IMR-90 (cell line): ENCODE data around the gene EIF2B2. TPM values are rescaled to one million over a fixed set of nuclear protein-coding genes. Genes with fewer than 3 reads are reported as not detected.
A peak's percentile ranks its signal among the peaks of the same experiment; 100 is the strongest.

ENCODE experiments used
- ATAC-seq: fragments of 200-7000 bp; cut with Tn5 transposase; 2 replicates; pipeline ENCODE4 v1.9.1; 2020; ENCODE audit warnings: low read depth, mild to moderate bottlenecking, moderate library complexity
- BruUV-seq: library from RNA; stranded (reverse); fragments of 400-500 nt; replicated peaks from 2 replicates; lab custom pipeline; 2021; lab: Mats Ljungman, UMichigan
- CTCF ChIA-PET: fragments of 300-600 bp; formaldehyde crosslinking; extraction: SDS; loops from one replicate; lab custom pipeline; 2021; ENCODE audit warnings: antibody characterized with exemption; lab: Yijun Ruan, JAX
- POLR2A ChIA-PET: fragments of 300-600 bp; sonication (Branson Sonifier 250); formaldehyde crosslinking; loops from one replicate; lab custom pipeline; 2022; ENCODE audit warnings: antibody characterized with exemption; ENCODE audit not compliant: unreplicated experiment; lab: Charles Lee
- DNase-seq: peaks from one replicate; pipeline ENCODE4 v3.0.0; 2013
- H2AFZ ChIP-seq: replicated peaks from 2 replicates; pipeline ENCODE3; 2013; ENCODE audit warnings: low read length, mild to moderate bottlenecking; ENCODE audit not compliant: poor library complexity
- H2AK5ac ChIP-seq: 2 replicates; pipeline ENCODE4 v1.6.1; 2013; ENCODE audit warnings: low read depth, low read length, inconsistent platforms
- H2AK9ac ChIP-seq: replicated peaks from 2 replicates; pipeline ENCODE3; 2013; ENCODE audit warnings: mild to moderate bottlenecking, low read depth, low read length, moderate library complexity; ENCODE audit not compliant: poor library complexity
- H2BK120ac ChIP-seq: 2 replicates; pipeline ENCODE4 v1.6.1; 2013; ENCODE audit warnings: low read depth, low read length, inconsistent platforms
- H2BK15ac ChIP-seq: 3 replicates; pipeline ENCODE4 v1.6.1; 2013; ENCODE audit warnings: low read depth, low read length, inconsistent platforms
- H2BK20ac ChIP-seq: 2 replicates; pipeline ENCODE4 v1.6.1; 2013; ENCODE audit warnings: low read depth, mild to moderate bottlenecking, inconsistent platforms, low read length, moderate library complexity
- H2BK5ac ChIP-seq: 2 replicates; pipeline ENCODE4 v1.6.1; 2013; ENCODE audit warnings: mild to moderate bottlenecking, low read depth, low read length, inconsistent platforms; ENCODE audit not compliant: poor library complexity, severe bottlenecking
- H3K14ac ChIP-seq: replicated peaks from 2 replicates; pipeline ENCODE4 v1.6.1; 2013; ENCODE audit warnings: low read depth, low read length, inconsistent platforms
- H3K18ac ChIP-seq: 2 replicates; pipeline ENCODE4 v1.6.1; 2013; ENCODE audit warnings: low read depth, low read length, control low read depth
- H3K23ac ChIP-seq: 2 replicates; pipeline ENCODE4 v1.6.1; 2013; ENCODE audit warnings: low read depth, low read length, inconsistent platforms
- H3K27ac ChIP-seq: 2 replicates; pipeline ENCODE4 v1.5.1; 2013; ENCODE audit warnings: mild to moderate bottlenecking, control low read depth, low read length; ENCODE audit not compliant: insufficient read depth
- H3K27me3 ChIP-seq: 2 replicates; pipeline ENCODE4 v1.6.1; 2013; ENCODE audit warnings: low read length; ENCODE audit not compliant: control insufficient read depth, insufficient read depth
- H3K36me3 ChIP-seq: 2 replicates; pipeline ENCODE4 v1.6.1; 2013; ENCODE audit warnings: low read length, mixed read lengths; ENCODE audit not compliant: control insufficient read depth, insufficient read depth
- H3K4ac ChIP-seq: 2 replicates; pipeline ENCODE4 v1.6.1; 2013; ENCODE audit warnings: low read depth, low read length, inconsistent platforms
- H3K4me1 ChIP-seq: 2 replicates; pipeline ENCODE4 v1.6.1; 2013; ENCODE audit warnings: low read length, mixed read lengths; ENCODE audit not compliant: control insufficient read depth, insufficient read depth
- H3K4me2 ChIP-seq: 2 replicates; pipeline ENCODE4 v1.6.1; 2013; ENCODE audit warnings: low read depth, mild to moderate bottlenecking, control low read depth, low read length, moderate library complexity
- H3K4me3 ChIP-seq: 2 replicates; pipeline ENCODE4 v1.5.1; 2013; ENCODE audit warnings: low read depth, mild to moderate bottlenecking, control low read depth, low read length, moderate library complexity; ENCODE audit not compliant: insufficient read depth
- H3K56ac ChIP-seq: 2 replicates; pipeline ENCODE4 v1.6.1; 2013; ENCODE audit warnings: low read length, inconsistent platforms; ENCODE audit not compliant: insufficient read depth; ENCODE audit errors: extremely low read depth
- H3K79me1 ChIP-seq, 2 experiments: 2 replicates each; pipeline ENCODE4 v1.6.1; 2013; ENCODE audit warnings: low read length in 2 of 2, inconsistent platforms in 1 of 2, low read depth in 1 of 2
- H3K9ac ChIP-seq: 2 replicates; pipeline ENCODE4 v1.6.1; 2013; ENCODE audit warnings: low read depth, low read length, control low read depth
- H3K9me1 ChIP-seq: 2 replicates; pipeline ENCODE4 v1.6.1; 2013; ENCODE audit warnings: low read length, inconsistent platforms; ENCODE audit not compliant: insufficient read depth
- H3K9me3 ChIP-seq: 2 replicates; pipeline ENCODE4 v1.6.1; 2013; ENCODE audit warnings: low read length; ENCODE audit not compliant: control insufficient read depth, insufficient read depth
- H4K20me1 ChIP-seq: 2 replicates; pipeline ENCODE4 v1.6.1; 2013; ENCODE audit warnings: low read length, inconsistent platforms; ENCODE audit not compliant: insufficient read depth
- H4K5ac ChIP-seq: 2 replicates; pipeline ENCODE4 v1.6.1; 2013; ENCODE audit warnings: mild to moderate bottlenecking, low read depth, low read length, control low read depth
- H4K8ac ChIP-seq, 2 experiments: 2 replicates each; pipeline ENCODE4 v1.6.1; 2013; ENCODE audit warnings: low read depth in 2 of 2, low read length in 2 of 2, control low read depth in 1 of 2, inconsistent platforms in 1 of 2
- H4K91ac ChIP-seq: 2 replicates; pipeline ENCODE4 v1.6.1; 2013; ENCODE audit warnings: low read depth, low read length, inconsistent platforms; ENCODE audit not compliant: insufficient read depth
- CHD1 ChIP-seq: IDR thresholded peaks from 2 replicates; pipeline ENCODE4 v1.6.1; 2012; ENCODE audit warnings: low read depth, low read length, improper control_type of control experiment
- ELK1 ChIP-seq: fragments of 150-350 bp; IDR thresholded peaks from 2 replicates; pipeline ENCODE4 v1.6.1; 2016; ENCODE audit warnings: low read depth, mild to moderate bottlenecking, low read length, moderate library complexity, borderline replicate concordance
- FOS ChIP-seq: fragments of 150-350 bp; IDR thresholded peaks from 2 replicates; pipeline ENCODE4 v1.6.1; 2016; ENCODE audit warnings: low read depth, low read length
- MAFK ChIP-seq: IDR thresholded peaks from 2 replicates; pipeline ENCODE4 v1.6.1; 2012; ENCODE audit warnings: low read depth, low read length, improper control_type of control experiment
- POLR2A ChIP-seq: IDR thresholded peaks from 2 replicates; pipeline ENCODE4 v1.6.1; 2012; ENCODE audit warnings: mild to moderate bottlenecking, low read depth, low read length
- RAD21 ChIP-seq: IDR thresholded peaks from 2 replicates; pipeline ENCODE4 v1.6.1; 2012; ENCODE audit warnings: low read length, improper control_type of control experiment
- RCOR1 ChIP-seq: IDR thresholded peaks from 2 replicates; pipeline ENCODE4 v1.6.1; 2012; ENCODE audit warnings: mild to moderate bottlenecking, low read length, improper control_type of control experiment; ENCODE audit not compliant: insufficient replicate concordance
- RFX5 ChIP-seq: IDR thresholded peaks from 2 replicates; pipeline ENCODE4 v1.8.0; 2012; ENCODE audit warnings: low read depth, mild to moderate bottlenecking, low read length, moderate library complexity
- WGBS, 2 experiments: methylation state at CpG; one replicate each; pipeline versions ENCODE4 v1.1.5 to v1.1.7; 2013; ENCODE audit warnings: missing lambda C conversion rate in 2 of 2; ENCODE audit not compliant: insufficient read length in 1 of 2; ENCODE audit errors: extremely low coverage in 2 of 2; 5-methylcytosine and 5-hydroxymethylcytosine counted together
- dilution Hi-C: fragments of 300-500 bp; cut with HindIII; formaldehyde crosslinking; loops from one replicate; pipeline ENCODE4 v1.14.3; 2018; ENCODE audit warnings: low sequenced_read_pairs; ENCODE audit not compliant: unreplicated experiment
- in situ Hi-C: fragments of 300-500 bp; cut with MboI; formaldehyde crosslinking; loops from 3 replicates; pipeline ENCODE4 v1.14.3; 2019; ENCODE audit warnings: low sequenced_read_pairs, inconsistent platforms, mixed read lengths
- intact Hi-C: fragments of 100-400 bp; cut with micrococcal nuclease; formaldehyde crosslinking; loops from 2 replicates; pipeline ENCODE4 v1.10.0; 2022
- polyA plus RNA-seq, 3 experiments: library from polyadenylated mRNA; depleted of rRNA; stranded (reverse); fragments of >200 nt; gene quantifications; 2 replicates each; pipeline ENCODE4 v1.2.3, GENCODE V29; 2012; ENCODE audit warnings: low replicate concordance in 1 of 3
- total RNA-seq: library from RNA; depleted of rRNA; stranded (reverse); fragments of >200 nt; gene quantifications from 2 replicates; pipeline ENCODE4 v1.2.3, GENCODE V29; 2012

The EIF2B2 gene
- total and polyA plus RNA-seq, 2 of the 4 experiments (the other 2 are of a cell fraction), result 63.6 to 70.1 TPM

GRCh38 chr14:74980398-74980730 lies 22.4 kb upstream of the EIF2B2 start:
- Histone ChIP-seq H3K4me2 (no peak overlapping the region), H2AFZ (peak overlapping the region; percentile 92)

More at GRCh38 chr14:74980398-74980730, 22.4 kb upstream of the EIF2B2 start:
- Histone ChIP-seq H3K4me3 (no peak overlapping the region), H3K4ac (peak overlapping the region; percentile 79; the same call in 1 of the 2 replicates), H2BK20ac (no peak overlapping the region), H3K23ac (no peak overlapping the region), H4K91ac (no peak overlapping the region), H4K8ac (no peak overlapping the region; a peak in 1 of 4 replicates), H2AK9ac (no peak overlapping the region), H3K9me3 (no peaks in the 10 kb centered on the region), H3K27ac (no peak overlapping the region), H3K79me1 (no peaks in the 10 kb centered on the region), H3K18ac (no peak overlapping the region), H2AK5ac (no peak overlapping the region), H2BK15ac (no peak overlapping the region), H3K56ac (no peak overlapping the region), H3K4me1 (peaks cover 15% of the 10 kb centered on the region), H3K9me1 (peaks cover 9% of the 10 kb centered on the region; the same call in 1 of the 2 replicates), H3K9ac (no peak overlapping the region), H2BK120ac (no peak overlapping the region), H3K36me3 (no peaks in the 10 kb centered on the region), H4K20me1 (no peaks in the 10 kb centered on the region), H3K14ac (no peak overlapping the region), H2BK5ac (no peak overlapping the region), H3K27me3 (peaks cover 2% of the 10 kb centered on the region; the same call in 1 of the 2 replicates), H4K5ac (no peak overlapping the region)
- in situ Hi-C loops, result no loop called here
- no peak for DNase-seq
- intact Hi-C loops, result no loop called here
- no TSS peak for BruUV-seq
- 80% methylated on average over 1 of the region's 4 CpGs; no CpG with 5 or more reads in 1 of the 2 experiments for WGBS, 2 experiments
- ATAC-seq, result no peak; the same call in 1 of the 2 replicates
- ChIA-PET POLR2A (no interaction called here), CTCF (interaction anchor here (1.3 kb wide), 1 partner anchor 12 kb away, joined by 3 read pairs; no protein-coding TSS in a partner anchor)
- dilution Hi-C loops, result no loop called here
- no peak for TF ChIP-seq RAD21
- TF ChIP-seq FOS, result no peak
- TF ChIP-seq RCOR1, result no peak
- TF ChIP-seq RFX5, result no peak
- TF ChIP-seq MAFK, result no peak
- TF ChIP-seq POLR2A, result no peak
- TF ChIP-seq ELK1, result no peak
- TF ChIP-seq CHD1, result no peak
